ENCODE results near the gene TARS1.

Gene TARS1

GRCh38 chr5:33409435-33410170 is 31.2 kb upstream of the TARS1 start:
- TF ChIP-seq CTCF (IDR thresholded peaks at IDR 0.05; ENCODE audit: low read depth, low read length): no peak
- H3K4me3 ChIP-seq (replicated peaks in 1 of 2; ENCODE audit: low read depth in 2 of 2, low read length in 2 of 2): no peak overlapping the region
- peak; percentile 59 to 70 for DNase-seq (ENCODE audit: low read depth in 2 of 2)

DNA sequence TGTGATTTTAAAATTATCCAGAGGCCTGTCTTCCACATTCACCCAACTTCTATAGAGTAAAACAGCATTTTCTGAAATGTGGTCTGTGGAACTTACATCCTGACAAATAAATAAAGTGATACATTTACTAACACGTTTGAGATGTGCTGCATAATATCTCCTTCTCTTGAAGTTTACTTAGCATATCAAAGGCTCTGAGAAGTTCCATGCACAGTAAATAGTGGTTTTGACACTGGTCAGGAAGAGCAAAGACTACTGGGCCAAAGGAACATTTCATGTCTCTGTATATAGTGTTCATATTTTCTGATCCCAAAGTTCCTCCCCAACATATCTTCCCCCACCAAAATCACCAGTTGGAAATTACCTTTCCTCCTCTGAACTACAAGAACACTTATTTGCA is 30.5 kb upstream of the TARS1 start:
- TF ChIP-seq CTCF (IDR thresholded peaks at IDR 0.05; ENCODE audit: low read depth, low read length): no peak
- DNase-seq (ENCODE audit: low read depth in 2 of 2): no peak
- H3K4me3 ChIP-seq (replicated peaks in 1 of 2; ENCODE audit: low read depth in 2 of 2, low read length in 2 of 2): no peak overlapping the region

DNA sequence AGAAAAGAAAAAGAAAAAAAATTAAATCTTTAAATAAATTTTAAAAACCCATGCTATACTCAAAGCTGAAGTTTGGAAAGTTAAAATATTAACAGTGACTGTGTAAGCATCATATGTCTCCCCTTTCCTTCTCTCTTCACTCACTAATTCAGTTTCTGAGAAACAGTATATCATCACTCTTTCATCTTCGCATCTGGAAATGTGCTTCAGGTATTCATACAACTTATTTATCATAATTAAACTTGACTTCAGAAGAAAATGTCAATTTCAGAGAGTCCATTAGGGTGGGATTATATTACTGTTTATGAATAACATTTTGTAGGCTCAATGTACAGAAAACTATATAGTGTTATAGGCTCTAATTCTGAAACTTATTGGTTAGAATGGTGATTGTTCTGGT is 29.3 kb upstream of the TARS1 start:
- no peak overlapping the region for H3K4me3 ChIP-seq (replicated peaks in 1 of 2; ENCODE audit: low read depth in 2 of 2, low read length in 2 of 2)

DNA sequence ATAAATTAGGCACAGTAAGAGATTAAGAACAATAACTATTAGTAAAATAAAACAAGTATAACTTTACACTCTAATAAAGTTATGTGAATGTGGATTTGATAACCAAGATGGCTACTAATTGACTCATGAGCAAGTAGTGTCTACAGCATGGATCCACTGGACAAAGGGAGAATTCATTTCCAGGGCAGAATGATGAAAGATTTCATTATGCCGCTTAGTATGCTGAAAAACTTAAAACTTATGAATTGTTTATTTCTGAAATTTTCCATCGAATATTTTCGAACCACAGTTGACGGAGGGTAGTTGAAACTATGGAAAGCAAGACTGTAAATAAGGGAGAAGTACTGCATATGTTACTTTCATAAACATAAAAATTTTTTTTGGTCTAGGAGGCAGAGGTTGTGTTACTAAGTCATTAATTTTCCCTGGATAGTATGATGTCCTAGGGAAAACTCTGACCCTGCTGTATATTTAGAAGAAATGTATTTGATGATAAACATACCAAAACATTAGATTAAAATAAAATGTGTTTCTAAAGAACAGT is 24.9 kb upstream of the TARS1 start:
- no peak for TF ChIP-seq CTCF (IDR thresholded peaks at IDR 0.05; ENCODE audit: low read depth, low read length)
- H3K4me3 ChIP-seq (replicated peaks in 1 of 2; ENCODE audit: low read depth in 2 of 2, low read length in 2 of 2): no peak overlapping the region
- DNase-seq (ENCODE audit: low read depth in 2 of 2): no peak

More for the DNA sequence above, 29.3 kb upstream of the TARS1 start:
- no peak for DNase-seq (ENCODE audit: low read depth in 2 of 2)
- no peak for TF ChIP-seq CTCF (IDR thresholded peaks at IDR 0.05; ENCODE audit: low read depth, low read length)

DNA sequence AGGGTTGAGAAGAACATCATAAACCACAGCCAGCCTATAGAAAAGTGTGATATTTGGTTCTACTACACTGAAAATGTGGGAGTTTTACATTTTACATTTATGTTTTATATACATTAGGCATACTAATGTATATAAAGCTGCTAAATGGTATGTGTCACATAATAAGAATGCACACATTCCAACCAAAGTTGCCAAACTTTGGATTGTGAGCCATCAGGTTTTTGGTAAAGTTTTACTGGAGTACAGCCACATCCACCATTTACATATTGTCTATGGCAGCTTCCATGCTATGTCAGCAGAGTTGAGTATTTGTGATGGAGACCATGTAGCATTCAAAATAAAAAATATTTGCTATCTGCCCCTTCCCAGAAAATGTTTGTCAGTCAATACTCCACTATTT is 23.1 kb upstream of the TARS1 start:
- no peak for DNase-seq (ENCODE audit: low read depth in 2 of 2)
- no peak overlapping the region for H3K4me3 ChIP-seq (replicated peaks in 1 of 2; ENCODE audit: low read depth in 2 of 2, low read length in 2 of 2)
- no peak for TF ChIP-seq CTCF (IDR thresholded peaks at IDR 0.05; ENCODE audit: low read depth, low read length)

- TF ChIP-seq CTCF (IDR thresholded peaks at IDR 0.05; ENCODE audit: low read depth, low read length): no peak
- DNase-seq (ENCODE audit: low read depth in 2 of 2): no peak
- H3K4me3 ChIP-seq (replicated peaks in 1 of 2; ENCODE audit: low read depth in 2 of 2, low read length in 2 of 2): no peak overlapping the region
Measured at GRCh38 chr5:33420946-33421345, 19.8 kb upstream of the TARS1 start.

Measured in cardiac fibroblast (primary cell).